ENCODE measurements around the gene INSR. TPM values are rescaled to one million over a fixed set of nuclear protein-coding genes. Genes with fewer than 3 reads are reported as not detected.
A peak's percentile ranks its signal among the peaks of the same experiment; 100 is the strongest.

The INSR gene
- total RNA-seq, 1 donor from 2014 or later, result 78.9 TPM

DNA sequence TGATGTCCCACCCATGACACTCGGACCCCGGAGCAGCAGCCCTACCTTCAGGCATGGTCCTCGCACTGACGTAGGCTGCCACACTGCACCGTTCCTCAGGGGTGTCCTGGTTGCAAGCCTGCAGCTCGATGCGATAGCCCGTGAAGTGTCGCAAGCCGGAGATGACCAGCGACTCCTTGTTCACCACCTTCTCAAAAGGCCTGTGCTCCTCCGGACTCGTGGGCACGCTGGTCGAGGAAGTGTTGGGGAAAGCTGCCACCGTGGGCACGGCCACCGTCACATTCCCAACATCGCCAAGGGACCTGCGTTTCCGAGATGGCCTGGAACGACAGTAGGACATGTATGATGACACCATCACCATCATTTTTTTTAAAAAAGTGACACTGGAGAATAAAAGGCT lies 151.4 kb downstream of the INSR start:
- no peak for DNase-seq (ENCODE audit: low spot score)

DNA sequence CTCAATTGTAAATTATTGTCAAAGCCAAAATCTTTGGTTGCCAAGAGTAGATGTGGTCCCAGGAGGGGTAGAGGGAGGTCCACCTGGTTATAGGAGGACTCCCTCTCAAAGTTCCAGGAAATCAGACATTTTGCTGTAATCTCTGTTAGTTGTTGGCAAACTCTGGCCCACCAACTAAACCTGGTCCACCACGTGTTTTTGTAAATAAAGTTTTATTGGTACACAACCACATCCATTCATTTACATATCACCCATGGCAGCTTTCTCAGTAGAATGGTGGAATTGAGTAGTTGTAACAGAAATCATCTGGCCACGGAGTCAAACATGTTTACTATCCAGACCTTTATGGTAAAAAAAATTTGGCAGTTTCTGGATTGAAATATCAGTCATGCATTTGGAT lies 154.1 kb downstream of the INSR start:
- no peak for DNase-seq (ENCODE audit: low spot score)

DNA sequence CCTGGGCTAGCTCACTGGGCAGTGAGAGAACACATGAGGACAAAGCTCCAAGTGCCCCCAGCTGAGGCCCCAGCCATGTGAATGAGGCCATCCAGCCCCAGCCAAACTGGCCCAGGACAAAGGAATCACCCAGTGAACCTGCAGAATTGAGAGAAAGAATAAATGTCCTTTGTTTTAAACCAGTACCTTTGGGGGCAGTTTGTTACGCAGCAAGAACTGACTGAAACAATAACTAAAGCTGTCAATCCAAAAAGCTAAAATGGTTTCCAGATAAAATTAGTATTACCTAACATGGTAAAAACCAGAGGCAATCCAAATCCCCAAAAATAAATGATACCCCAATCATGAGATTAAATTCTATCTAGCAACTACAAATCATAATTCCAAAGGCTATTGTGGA lies 155.1 kb downstream of the INSR start:
- no peak for DNase-seq (ENCODE audit: low spot score)

DNA sequence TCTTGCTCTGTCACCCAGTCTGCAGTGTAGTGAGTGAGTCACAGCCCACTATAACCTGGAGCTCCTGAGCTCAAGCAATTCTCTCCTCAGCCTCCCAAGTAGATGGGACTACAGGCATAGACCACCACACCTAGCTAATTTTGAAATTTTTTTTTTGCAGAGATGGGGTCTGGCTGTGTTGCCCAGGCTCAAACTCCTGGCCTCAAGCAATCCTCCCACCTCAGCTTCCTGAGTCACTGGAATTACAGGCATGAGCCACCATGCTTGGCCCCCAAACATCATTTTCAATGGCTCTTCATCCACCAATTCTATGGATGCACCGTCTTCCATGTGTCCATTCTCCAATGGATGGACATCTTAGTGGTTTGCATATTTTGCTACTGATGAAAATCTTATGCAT lies 155.8 kb downstream of the INSR start:
- DNase-seq (ENCODE audit: low spot score), result no peak

DNA sequence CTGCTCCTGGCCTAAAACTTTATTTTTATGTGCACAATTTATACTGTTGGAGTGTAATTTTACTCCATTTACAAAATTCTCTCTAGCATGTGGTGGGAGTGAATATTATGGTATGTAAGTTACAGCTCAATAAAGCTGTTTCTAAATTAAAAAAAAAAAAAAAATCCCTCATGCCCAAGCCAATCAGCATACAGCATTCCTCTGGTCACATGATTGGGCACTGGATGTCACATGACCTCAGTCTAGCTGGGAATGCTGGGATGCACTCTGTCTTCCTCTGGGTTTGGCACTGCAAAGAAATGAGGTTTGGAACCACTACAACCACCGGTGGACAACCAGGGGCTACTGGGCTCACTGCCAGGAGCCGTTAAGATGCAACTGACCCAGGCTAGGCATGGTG lies 157.1 kb downstream of the INSR start:
- DNase-seq (ENCODE audit: low spot score), result no peak

DNA sequence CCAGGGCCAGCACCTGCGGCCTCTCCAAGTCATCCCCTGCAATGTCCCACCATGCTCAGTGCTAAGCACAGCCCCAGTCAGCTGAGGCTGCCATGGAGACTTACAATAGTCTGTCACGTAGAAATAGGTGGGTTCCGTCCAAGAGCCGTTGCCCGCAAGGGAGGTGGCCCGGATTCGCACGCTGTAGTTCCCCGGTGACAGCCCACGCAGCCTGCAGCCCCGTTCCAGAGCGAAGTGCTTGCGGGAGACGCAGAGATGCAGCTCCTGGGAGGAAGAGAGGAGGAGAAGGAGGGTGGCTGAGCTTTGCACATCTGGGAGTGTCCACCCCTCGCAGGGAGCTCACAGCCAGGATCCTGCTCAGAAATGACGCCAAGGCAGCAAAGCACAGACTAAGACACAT lies 162.2 kb downstream of the INSR start:
- no peak for DNase-seq (ENCODE audit: low spot score)

DNA sequence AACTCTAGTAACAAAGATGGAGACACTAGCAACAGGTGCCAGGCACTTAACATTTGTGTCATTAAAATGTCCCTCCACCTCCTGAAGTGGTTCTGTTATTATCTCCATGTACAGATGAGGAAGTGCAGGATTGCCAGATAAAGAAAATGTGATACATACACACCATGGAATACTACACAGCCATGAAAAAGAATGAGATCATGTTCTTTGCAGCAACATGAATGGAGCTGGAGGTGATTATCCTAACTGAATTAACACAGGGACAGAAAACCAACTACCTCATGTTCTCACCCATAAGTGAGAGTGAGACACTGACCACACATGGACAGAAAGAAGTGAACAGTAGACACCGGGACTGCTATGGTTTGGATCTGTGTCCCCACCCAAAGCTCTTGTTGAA lies 164.2 kb downstream of the INSR start:
- DNase-seq (ENCODE audit: low spot score), result no peak

DNA sequence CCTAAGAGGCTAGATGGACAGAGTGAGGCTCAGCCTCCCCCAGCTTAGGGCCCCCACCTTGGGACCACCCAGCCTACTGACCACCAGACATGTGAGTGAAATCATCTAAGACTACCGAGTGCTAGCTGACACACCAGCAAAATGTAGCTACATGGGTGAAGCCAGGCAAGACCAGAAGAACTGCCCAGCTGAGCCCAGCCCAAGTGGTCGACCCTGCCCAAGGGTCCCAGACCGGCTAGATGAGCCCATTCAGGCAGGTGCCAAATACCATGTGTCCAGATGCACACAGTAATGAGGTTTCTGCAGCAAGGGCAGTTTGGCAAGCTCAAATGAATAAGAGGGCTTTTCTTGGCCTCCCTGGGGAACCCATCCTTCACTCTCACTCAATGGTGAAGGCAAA lies 168.1 kb downstream of the INSR start:
- DNase-seq (ENCODE audit: low spot score), result no peak

DNA sequence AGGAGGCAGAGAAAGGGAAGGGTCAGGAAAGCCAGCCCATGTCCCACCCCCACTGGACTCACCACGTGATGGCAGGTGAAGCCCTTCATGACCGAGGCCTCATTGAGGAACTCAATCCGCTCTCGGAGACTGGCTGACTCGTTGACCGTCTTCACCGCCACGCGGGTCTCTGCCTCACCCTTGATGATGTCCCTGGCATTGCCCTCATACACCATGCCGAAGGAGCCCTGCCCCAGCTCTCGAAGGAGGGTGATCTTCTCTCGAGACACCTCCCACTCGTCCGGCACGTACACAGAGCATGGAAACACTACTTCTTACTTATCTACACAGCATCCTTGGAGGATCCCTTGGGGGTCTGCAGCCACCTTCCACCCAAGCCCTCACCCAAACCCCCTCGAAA lies 169.0 kb downstream of the INSR start:
- no peak for DNase-seq (ENCODE audit: low spot score)

DNA sequence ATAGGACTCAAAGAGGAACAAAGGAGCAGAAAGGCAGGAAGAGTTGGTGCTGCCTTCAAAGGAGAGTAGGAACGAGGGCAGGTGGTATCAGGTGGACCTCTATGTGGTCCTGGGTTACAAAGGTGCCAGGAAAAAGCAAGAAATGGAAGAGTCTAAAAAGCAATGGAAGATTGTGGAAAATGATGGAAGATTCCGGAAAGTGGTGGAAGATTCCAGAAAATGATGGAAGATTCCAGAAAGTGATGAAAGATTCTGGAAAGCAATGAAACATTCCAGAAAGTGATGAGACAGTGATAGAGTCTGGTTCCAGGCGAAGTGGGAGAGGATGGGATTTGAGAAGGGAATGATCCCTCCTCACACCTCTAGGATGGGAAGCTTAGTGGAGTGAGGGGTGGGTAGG lies 169.4 kb downstream of the INSR start:
- no peak for DNase-seq (ENCODE audit: low spot score)

DNA sequence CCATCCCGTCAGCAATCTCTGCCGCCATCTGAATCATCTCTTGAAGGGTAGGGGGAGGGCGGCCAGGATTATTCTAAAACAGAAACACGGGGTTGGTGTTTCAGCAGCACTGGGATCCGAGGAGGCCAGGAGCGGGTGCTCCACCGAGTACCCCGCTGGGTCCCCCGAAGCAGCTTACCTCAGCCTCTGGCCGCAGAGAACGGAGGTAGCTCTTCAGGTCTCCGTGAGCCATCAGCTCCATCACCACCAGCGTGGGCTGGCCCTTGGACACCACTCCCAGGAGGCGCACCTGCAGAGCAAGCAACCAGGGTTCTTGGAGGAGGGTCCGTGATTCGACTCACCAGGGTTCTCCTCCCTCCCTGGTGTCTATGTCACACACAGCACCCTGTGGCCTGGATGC lies 171.5 kb downstream of the INSR start:
- no peak for DNase-seq (ENCODE audit: low spot score)

DNA sequence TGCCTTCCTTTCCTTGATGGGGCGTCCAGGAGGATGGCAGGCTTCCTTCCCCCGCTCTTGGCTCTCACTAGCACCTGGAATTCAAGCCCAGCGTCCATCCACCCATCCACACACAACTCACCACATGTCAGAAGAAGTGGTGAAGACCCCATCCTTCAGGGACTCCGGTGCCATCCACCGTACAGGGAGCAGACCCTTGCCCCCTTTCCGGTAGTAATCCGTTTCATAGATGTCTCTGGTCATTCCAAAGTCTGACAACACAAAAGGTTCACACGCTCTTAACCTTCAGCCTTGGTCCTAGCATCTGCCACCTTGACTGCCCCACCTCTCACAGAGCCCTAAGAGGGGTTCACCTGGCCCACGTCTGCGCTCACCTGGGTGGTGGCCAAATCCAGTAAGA lies 173.7 kb downstream of the INSR start:
- DNase-seq (ENCODE audit: low spot score), result no peak

DNA sequence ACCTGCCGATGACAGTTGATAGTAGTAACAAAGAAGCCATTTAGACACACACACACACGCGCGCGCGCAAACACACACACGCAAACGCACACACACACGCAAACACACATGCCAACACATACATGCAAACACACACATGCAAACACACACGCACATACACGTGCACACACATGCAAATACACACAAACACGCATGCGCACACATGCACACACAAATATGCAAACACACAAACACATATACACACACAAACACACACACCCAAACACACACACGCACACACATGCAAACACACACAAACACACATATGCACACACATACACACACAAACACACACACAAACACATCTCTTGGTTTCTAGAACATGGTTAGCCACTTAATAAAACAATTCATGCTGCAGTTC lies 174.6 kb downstream of the INSR start:
- DNase-seq (ENCODE audit: low spot score), result no peak

DNA sequence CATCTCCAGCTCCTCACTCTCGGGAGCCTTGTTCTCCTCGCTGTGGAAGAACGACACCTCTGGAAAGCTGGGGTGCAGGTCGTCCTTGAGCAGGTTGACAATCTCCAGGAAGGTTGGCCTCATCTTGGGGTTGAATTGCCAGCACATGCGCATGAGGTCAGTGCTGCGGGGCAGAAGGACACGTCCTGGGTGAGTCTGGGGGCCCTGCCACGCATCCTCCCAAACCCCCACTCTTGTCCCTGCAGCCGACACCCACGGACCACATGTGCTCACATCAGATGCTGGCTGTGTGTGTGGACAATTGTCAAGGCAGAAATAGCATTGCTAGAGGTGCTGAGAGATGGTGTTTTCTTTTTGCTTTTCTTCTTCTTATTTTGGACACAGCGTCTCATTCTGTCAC lies 177.0 kb downstream of the INSR start:
- DNase-seq (ENCODE audit: low spot score), result no peak

DNA sequence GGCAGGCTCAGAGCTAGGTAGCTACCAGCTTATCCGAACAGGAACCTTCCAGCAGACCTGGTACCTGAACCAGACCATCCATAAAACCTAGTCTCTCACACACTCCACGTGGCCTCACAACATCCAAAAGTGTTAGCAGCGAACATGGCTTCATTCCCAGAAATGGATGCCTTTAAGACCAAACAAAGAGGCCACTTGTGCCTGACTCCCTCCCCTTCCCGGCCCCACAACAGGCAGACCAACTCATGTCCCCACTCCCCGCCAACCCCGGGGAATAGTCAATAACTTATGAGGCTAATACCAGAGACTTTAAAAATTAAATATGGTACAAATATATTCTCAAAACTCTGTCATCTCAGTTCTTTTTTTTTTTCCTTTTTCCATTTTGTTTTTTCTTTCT lies 178.5 kb downstream of the INSR start:
- DNase-seq (ENCODE audit: low spot score), result no peak

DNA sequence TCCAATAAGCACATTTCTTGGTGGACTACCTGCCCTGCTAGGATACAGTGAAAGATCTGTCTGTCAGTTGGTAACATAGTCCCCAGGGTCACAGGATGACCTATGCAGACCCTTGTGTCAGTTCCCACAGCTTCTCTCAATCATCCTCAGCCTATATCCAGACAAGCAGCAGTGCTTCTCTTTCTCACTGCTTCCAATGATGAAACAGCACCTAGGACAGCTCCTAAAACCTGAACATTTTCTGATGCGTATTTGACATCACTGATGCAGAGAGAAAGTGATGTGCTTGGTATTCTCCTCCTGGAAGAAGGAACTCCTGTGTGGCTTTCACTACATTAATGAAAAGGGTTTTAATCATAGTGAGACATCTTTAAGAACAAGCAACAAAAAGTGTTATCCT lies 181.0 kb downstream of the INSR start:
- no peak for DNase-seq (ENCODE audit: low spot score)

DNA sequence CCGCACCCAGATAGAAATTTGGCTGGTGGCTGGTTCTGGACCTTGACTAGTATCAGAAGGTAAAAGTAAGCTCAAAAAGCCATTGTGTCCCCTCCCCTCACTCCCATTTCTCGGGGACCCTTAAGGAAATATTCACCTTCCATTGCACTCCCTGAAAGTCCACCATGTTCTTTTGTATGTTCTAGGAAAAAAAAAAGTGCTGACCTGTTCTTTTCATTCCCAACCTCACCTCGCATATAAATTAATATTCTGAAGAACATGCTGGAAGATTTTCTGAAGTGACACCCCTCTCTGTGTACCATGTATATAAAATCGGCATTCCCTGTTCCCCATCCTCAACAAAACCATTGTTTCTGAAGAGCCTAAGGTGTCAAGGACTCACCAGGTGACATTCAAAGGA lies 181.5 kb downstream of the INSR start:
- no peak for DNase-seq (ENCODE audit: low spot score)

DNA sequence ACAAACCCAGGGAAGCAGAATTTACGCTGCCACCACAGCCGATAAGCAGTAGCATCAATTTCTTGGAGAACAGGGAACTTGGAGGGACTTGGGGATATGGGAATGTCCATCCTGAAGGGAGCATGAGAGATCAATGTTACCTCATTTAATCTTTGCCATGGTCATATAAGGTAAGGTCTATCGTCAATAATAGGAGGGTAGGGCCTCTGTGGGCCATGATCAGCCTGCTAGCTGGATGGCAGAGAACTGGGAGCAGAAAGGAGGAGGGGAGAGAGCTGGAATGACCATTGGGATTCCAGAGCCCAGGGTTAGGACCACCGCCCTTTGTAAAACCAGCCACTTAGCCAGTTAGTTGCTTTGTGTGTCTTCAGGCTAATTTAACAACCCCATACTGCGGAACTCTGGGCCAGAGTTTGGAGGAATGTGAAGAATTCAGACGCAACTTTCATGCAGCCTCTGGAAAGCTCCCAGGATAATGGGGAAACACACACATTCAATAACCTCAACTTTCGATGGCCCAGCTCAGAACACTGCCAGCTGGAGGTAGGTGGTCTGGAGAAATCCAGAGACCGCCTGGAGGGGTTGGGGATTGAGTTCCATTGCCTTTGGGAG lies 184.4 kb downstream of the INSR start:
- DNase-seq (ENCODE audit: low spot score), result no peak

DNA sequence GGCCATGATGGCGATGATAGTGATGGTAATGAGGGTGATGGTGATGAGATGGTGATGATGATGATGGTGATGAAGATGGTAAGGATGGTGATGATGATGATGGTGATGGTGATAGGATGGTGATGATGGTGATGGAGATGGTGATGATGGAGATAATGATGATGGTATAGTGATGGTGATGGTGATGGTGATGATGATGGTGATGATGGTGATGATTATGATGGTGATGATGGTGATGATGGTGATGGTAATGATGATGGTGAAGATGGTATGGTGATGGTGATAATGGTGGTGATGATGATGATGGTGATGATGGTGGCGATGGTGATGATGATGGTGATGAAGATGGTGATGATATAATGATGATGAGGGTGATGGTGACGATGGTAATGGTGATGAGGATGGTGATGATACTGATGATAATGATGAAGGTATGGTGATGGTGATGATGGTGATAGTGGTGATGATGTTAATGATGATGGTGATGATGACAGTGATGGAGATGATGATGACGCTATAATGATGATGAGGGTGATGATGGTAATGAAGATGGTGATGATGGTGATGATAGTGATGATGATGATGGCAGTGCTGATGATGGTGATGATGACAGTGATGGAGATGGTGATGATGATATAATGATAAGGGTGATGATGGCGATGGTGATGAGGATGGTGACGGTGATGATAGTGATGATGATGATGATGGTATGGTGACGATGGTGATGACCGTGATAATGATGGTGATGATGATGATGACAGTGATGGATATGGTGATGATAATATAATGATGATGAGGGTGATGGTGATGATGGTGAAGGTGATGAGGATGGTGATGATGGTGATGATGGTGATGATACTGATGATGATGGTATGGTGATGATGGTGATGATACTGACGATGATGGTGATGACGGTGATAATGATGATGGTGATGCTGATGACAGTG lies 187.2 kb downstream of the INSR start:
- DNase-seq (ENCODE audit: low spot score), result no peak

DNA sequence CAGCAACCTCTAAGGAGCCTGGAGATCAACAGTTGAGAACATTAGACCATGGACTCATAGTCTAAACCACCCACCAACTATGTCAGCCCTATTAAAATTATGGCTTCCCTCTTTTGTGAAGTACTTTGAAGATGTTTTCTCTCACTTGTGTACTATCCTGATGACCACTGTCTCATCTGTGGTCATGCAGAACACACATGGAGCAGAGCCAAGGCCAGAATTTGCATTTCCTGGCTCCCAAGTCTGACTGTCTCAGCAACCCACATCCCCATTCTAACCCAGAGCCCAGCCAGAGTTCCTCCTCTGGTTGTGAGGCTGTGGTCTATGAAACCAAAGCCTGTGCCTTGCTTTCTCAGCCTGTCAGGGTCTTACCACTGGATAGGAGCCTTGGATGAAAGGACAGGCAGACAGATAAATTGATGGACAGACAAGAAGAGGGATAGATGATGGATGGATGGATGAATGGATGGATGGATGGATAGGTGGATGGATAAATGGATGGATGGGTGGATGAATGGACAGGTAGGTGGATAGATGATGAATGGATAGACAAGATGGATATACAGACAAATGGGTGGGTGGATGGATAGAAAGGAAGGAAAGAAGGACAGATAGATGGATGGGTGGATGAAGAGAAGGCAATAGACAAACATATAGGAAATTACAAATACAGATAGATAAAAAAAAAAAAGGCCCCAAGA lies 189.3 kb downstream of the INSR start:
- no peak for DNase-seq (ENCODE audit: low spot score)

DNA sequence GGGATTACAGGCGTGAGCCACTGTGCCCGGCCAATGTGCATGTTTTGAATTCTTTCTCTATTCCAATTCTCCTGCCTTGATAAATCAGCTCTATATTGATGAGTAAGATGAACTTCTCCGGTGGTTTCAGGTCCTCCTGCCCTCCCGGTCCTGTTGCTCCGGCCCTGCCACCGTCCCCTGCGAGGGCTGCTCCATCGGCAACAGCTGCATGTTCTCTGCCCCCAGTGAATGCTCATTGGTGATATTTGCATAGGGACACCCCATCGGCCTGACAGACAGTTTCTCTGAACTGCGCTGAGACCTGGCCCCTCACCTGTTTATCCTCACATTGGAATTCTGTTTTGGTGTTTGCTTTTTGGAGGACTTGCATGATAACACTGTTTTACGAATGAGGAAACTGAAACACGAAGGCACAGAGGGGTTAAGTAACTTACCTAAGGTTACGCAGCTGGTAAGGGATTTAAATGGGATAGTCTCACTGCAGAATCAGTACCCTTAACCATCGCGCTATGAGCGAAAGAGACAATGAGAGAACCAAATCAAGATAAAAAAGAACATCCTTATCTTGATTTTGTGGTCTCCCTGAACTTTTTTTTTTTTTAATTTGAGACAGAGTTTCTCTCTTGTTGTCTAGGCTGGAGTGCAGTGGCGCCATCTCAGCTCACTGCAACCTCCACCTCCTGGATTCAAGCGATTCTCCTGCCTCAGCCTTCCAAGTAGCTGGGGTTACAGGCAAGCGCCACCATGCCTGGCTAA lies 192.5 kb downstream of the INSR start:
- DNase-seq (ENCODE audit: low spot score), result no peak

DNA sequence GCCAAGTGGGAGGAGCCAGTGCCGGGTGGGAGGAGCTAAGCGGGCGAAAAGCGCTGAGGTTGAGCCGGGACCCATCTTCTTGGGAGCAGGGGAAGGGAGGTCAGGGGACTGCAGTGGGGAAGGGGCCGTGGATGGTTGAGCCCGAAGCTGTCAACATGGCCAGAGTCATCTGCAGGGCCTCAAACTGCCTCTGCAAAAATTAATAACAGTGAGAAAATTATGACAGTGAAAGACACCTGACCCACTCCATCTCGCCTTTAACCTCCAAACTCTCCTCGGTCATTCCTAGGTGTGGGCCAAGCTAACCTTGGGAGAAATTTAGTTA lies 194.7 kb downstream of the INSR start:
- DNase-seq (ENCODE audit: low spot score), result peak; percentile 90

Measured in ureter (tissue), 1 donor.